Muscle layer of colon (tissue), 2 donors: ENCODE results near the gene PLA2G4A.

ENCODE experiments used
- H3K27ac ChIP-seq: one replicate; pipeline ENCODE4 v1.7.0; 2013; ENCODE audit warnings: low read depth, mild to moderate bottlenecking, low read length, moderate library complexity
- H3K27me3 ChIP-seq, 2 donors: one replicate each; pipeline ENCODE4 v1.7.0; 2013; ENCODE audit warnings: low read length in 2 of 2, mild to moderate bottlenecking in 2 of 2; ENCODE audit not compliant: insufficient read depth in 2 of 2, control insufficient read depth in 1 of 2
- H3K36me3 ChIP-seq: one replicate; pipeline ENCODE4 v1.7.0; 2013; ENCODE audit warnings: mild to moderate bottlenecking, low read length; ENCODE audit not compliant: insufficient read depth
- H3K4me1 ChIP-seq: one replicate; pipeline ENCODE4 v1.7.0; 2013; ENCODE audit warnings: mild to moderate bottlenecking, low read length; ENCODE audit not compliant: insufficient read depth
- H3K4me3 ChIP-seq, 2 donors: one replicate each; pipeline ENCODE4 v1.7.0; 2013; ENCODE audit warnings: low read length in 2 of 2, low read depth in 1 of 2, mild to moderate bottlenecking in 1 of 2, moderate library complexity in 1 of 2
- H3K9ac ChIP-seq: one replicate; pipeline ENCODE4 v1.7.0; 2013; ENCODE audit warnings: low read length
- H3K9me3 ChIP-seq: one replicate; pipeline ENCODE4 v1.7.0; 2013; ENCODE audit warnings: mild to moderate bottlenecking, low read length
- donor health status: abdominal sarcoma.
- donor health status: Adenocarcinoma of cecum.

PLA2G4A gene

DNA sequence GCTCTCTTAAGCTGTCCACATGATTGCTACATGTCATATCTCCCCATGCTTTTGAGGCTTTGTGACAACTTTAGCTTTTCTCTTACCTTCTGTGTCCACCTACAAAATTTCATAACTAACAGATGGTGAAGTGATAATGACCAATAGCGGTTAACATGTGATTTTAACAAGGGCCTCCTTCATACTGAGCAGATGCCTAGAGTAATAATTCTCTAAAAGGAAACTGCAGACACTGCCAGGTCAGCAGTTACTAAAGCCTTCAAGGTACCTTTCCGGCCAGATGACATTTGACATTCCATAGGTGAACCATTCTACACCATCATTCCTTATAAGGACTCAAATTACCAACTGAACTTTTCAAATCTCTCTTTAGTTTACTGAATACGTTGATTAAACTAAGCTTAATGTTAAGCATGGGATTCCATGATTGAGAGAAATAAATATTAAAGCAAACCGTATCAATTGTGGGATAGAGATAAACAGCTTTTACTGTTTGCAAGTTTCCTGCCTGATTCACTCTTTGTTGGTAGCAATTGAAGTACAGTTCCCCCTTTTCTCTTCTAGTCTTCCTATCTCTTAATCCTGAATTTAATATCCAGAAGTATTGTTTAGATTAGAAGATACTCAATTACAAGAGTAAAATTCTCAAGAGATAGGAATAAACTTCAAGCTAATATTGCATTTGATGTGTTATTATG lies 205.1 kb downstream of the PLA2G4A start:
- H3K4me3 ChIP-seq = no peak overlapping the region
- no peak overlapping the region for H3K9ac ChIP-seq
- H3K27ac ChIP-seq = no peak overlapping the region
- no peaks in the 10 kb centered on the region for H3K9me3 ChIP-seq
- H3K4me1 ChIP-seq = no peaks in the 10 kb centered on the region
- no peaks in the 10 kb centered on the region for H3K36me3 ChIP-seq
- no peaks in the 10 kb centered on the region for H3K27me3 ChIP-seq

GRCh38 chr1:187034501-187034900 lies 205.8 kb downstream of the PLA2G4A start:
- no peaks in the 10 kb centered on the region for H3K9me3 ChIP-seq
- no peaks in the 10 kb centered on the region for H3K27me3 ChIP-seq
- no peaks in the 10 kb centered on the region for H3K4me1 ChIP-seq
- no peak overlapping the region for H3K27ac ChIP-seq
- H3K36me3 ChIP-seq = no peaks in the 10 kb centered on the region
- H3K9ac ChIP-seq = no peak overlapping the region
- H3K4me3 ChIP-seq = no peak overlapping the region

DNA sequence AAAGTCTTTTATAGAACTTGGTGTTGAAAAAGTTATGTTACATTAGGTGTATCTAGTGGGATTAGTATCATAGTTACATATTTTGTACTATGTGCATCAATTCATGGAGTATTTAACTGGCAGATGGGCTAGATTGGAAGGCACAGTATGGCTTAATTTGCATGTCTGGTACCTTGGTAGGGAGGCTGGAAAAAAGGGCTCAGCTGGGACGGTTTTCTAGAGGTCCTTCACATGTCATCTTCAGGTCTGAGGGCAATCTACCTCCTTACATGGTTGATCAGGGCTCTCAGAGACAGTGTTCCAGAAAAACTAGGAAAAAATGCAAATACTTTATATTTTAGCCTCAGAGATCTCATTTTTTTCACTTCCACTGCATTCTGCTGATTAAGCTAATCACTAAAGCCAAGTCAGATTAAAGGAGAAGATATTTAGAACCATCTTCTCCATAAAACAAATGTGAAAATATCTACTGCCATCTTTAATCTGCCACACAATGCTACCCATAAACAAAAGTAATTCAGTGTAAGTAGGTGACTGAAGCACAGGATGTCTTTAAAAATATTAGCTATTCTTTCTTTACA lies 209.3 kb downstream of the PLA2G4A start:
- Histone ChIP-seq H3K9me3 (no peaks in the 10 kb centered on the region), H3K9ac (no peak overlapping the region), H3K4me1 (no peaks in the 10 kb centered on the region), H3K27me3 (no peaks in the 10 kb centered on the region), H3K4me3 (no peak overlapping the region), H3K27ac (no peak overlapping the region), H3K36me3 (no peaks in the 10 kb centered on the region)
